A549 (cell line): ENCODE data around the gene PTGFRN. TPM values are rescaled to one million over a fixed set of nuclear protein-coding genes. Genes with fewer than 3 reads are reported as not detected.

Experiments
- ATAC-seq, 2 experiments: fragments of 200-7000 bp in 1 of 2; fragments of >200 bp in 1 of 2; cut with Nextera tagmentation in 1 of 2; cut with Tn5 transposase in 1 of 2; 3 replicates each; pipeline versions ENCODE4 v1.8.0 to v1.9.1; 2018 to 2020; ENCODE audit warnings: mild to moderate bottlenecking in 1 of 2, moderate library complexity in 1 of 2
- CTCF ChIA-PET: fragments of 300-600 bp; sonication (Branson Sonifier 250); formaldehyde crosslinking; extraction: SDS; loops from one replicate; lab custom pipeline; 2021; ENCODE audit warnings: antibody characterized with exemption, inconsistent platforms; lab: Yijun Ruan, JAX
- POLR2A ChIA-PET: fragments of 350-600 bp; formaldehyde crosslinking; extraction: SDS; loops from one replicate; lab custom pipeline; 2021; ENCODE audit warnings: antibody characterized with exemption, inconsistent platforms; lab: Yijun Ruan, JAX
- DNase-seq, 2 experiments: peaks; one replicate each; pipeline versions ENCODE4 v3.0.0 to v3.0.0-alpha.2; 2011 to 2016; ENCODE audit warnings: low read depth in 1 of 2, low spot score in 1 of 2
- FAIRE-seq: peaks from 2 replicates; lab custom pipeline; 2011; peaks lifted over from hg19 to GRCh38; lab: Jason Lieb, UNC
- H3K27ac ChIP-seq, 2 experiments: fragments of >200 bp; sonication (Bioruptor Twin); formaldehyde crosslinking; 3 replicates each; pipeline ENCODE4 v1.5.1; 2016 to 2017
- H3K4me1 ChIP-seq: fragments of >200 bp; sonication (Bioruptor Twin); formaldehyde crosslinking; 3 replicates; pipeline ENCODE4 v1.6.1; 2016
- H3K4me2 ChIP-seq: fragments of >200 bp; sonication (Bioruptor Twin); formaldehyde crosslinking; 3 replicates; pipeline ENCODE4 v1.6.1; 2016
- H3K4me3 ChIP-seq: fragments of >200 bp; sonication (Bioruptor Twin); formaldehyde crosslinking; 3 replicates; pipeline ENCODE4 v1.5.1; 2016
- H3K9me3 ChIP-seq: fragments of >200 bp; sonication (Bioruptor Twin); formaldehyde crosslinking; 3 replicates; pipeline ENCODE4 v1.6.1; 2016
- EHF ChIP-seq: fragments of 250-450 bp; sonication (Bioruptor Pico); IDR thresholded peaks from 2 replicates; pipeline ENCODE4 v1.5.0; 2020; ENCODE audit warnings: mild to moderate bottlenecking
- EP300 ChIP-seq, 2 experiments: fragments of >200 bp; sonication (Bioruptor Twin); formaldehyde crosslinking; IDR thresholded peaks; 2 replicates in 1 of 2; 3 replicates in 1 of 2; pipeline ENCODE4 v1.6.1; 2016 to 2017
- FOSB ChIP-seq: fragments of 250-450 bp; sonication (Bioruptor Pico); IDR thresholded peaks from 2 replicates; pipeline ENCODE4 v1.5.0; 2020; ENCODE audit warnings: mild to moderate bottlenecking, moderate library complexity
- FOXS1 ChIP-seq: fragments of 250-450 bp; sonication (Bioruptor Pico); IDR thresholded peaks from 2 replicates; pipeline ENCODE4 v1.5.0; 2020; ENCODE audit warnings: mild to moderate bottlenecking, moderate library complexity
- JUN ChIP-seq, 2 experiments: fragments of >200 bp; sonication (Bioruptor Twin); formaldehyde crosslinking; IDR thresholded peaks; 2 replicates in 1 of 2; 3 replicates in 1 of 2; pipeline ENCODE4 v1.6.1; 2016 to 2017
- JUNB ChIP-seq: fragments of >200 bp; sonication (Bioruptor Twin); formaldehyde crosslinking; IDR thresholded peaks from 2 replicates; pipeline ENCODE4 v1.6.1; 2016
- KDM1A ChIP-seq: fragments of 200-600 bp; sonication (generic); IDR thresholded peaks from 2 replicates; pipeline ENCODE4 v1.6.1; 2016; ENCODE audit warnings: low read depth, mild to moderate bottlenecking
- MAFK ChIP-seq: fragments of 450-650 bp; IDR thresholded peaks from 2 replicates; pipeline ENCODE4 v1.6.1; 2014; ENCODE audit not compliant: partially characterized antibody
- NFE2L2 ChIP-seq: fragments of 150-350 bp; conservative IDR thresholded peaks from 2 replicates; pipeline ENCODE4 v1.6.1; 2014; ENCODE audit warnings: low read length
- NPAS2 ChIP-seq: fragments of 250-450 bp; sonication (Bioruptor Pico); IDR thresholded peaks from 2 replicates; pipeline ENCODE4 v1.8.0; 2022; ENCODE audit warnings: mild to moderate bottlenecking, moderate library complexity, borderline replicate concordance
- NR3C1 ChIP-seq: fragments of >200 bp; sonication (Bioruptor Twin); formaldehyde crosslinking; IDR thresholded peaks from 3 replicates; pipeline ENCODE4 v1.6.1; 2017
- RAD21 ChIP-seq, 2 experiments: fragments of >200 bp in 1 of 2; sonication (Bioruptor Twin) in 1 of 2; formaldehyde crosslinking in 1 of 2; IDR thresholded peaks in 1 of 2; conservative IDR thresholded peaks in 1 of 2; 2 replicates in 1 of 2; 3 replicates in 1 of 2; pipeline ENCODE4 v1.6.1; 2012 to 2018; ENCODE audit warnings: inconsistent platforms in 1 of 2
- RFX5 ChIP-seq: fragments of 450-650 bp; IDR thresholded peaks from 2 replicates; pipeline ENCODE4 v1.7.1; 2014; ENCODE audit warnings: antibody characterized with exemption, mild to moderate bottlenecking, moderate library complexity
- RNF2 ChIP-seq: fragments of 200-600 bp; sonication (generic); IDR thresholded peaks from 2 replicates; pipeline ENCODE4 v1.6.1; 2016; ENCODE audit warnings: low read depth, mild to moderate bottlenecking, antibody characterized with exemption, moderate library complexity, borderline replicate concordance
- SMC3 ChIP-seq: fragments of >200 bp; sonication (Bioruptor Twin); formaldehyde crosslinking; IDR thresholded peaks from 3 replicates; pipeline ENCODE4 v1.6.1; 2018; ENCODE audit warnings: inconsistent platforms
- WGBS: methylation state at CpG from one replicate; pipeline ENCODE4 v1.1.6; 2017; ENCODE audit errors: missing lambda C conversion rate; 5-methylcytosine and 5-hydroxymethylcytosine counted together
- polyA plus RNA-seq, 4 experiments: library from polyadenylated mRNA; depleted of rRNA in 3 of 4; stranded (reverse); fragments of >200 nt; fragmentation: RNase III in 1 of 4; extraction: RNeasy Plus Mini Kit Qiagen cat#74134 plus additional on column Dnase treatment in 1 of 4; gene quantifications; 2 replicates in 3 of 4; 3 replicates in 1 of 4; pipeline ENCODE4 v1.2.3, GENCODE V29; 2011 to 2017
- TF ChIP-seq, protein P1 (sequence below): fragments of >200 bp; sonication (Bioruptor Twin); formaldehyde crosslinking; IDR thresholded peaks from 3 replicates; pipeline ENCODE4 v1.5.1; 2016
- TF ChIP-seq, protein P2 (sequence below): fragments of 250-450 bp; sonication (Bioruptor Pico); IDR thresholded peaks from 2 replicates; pipeline ENCODE4 v1.5.0; 2020; ENCODE audit warnings: low read depth, mild to moderate bottlenecking, moderate library complexity

Gene PTGFRN
- polyA plus RNA-seq, 2 of the 4 experiments (the other 2 are of a cell fraction), result 17.4 to 39.0 TPM

DNA sequence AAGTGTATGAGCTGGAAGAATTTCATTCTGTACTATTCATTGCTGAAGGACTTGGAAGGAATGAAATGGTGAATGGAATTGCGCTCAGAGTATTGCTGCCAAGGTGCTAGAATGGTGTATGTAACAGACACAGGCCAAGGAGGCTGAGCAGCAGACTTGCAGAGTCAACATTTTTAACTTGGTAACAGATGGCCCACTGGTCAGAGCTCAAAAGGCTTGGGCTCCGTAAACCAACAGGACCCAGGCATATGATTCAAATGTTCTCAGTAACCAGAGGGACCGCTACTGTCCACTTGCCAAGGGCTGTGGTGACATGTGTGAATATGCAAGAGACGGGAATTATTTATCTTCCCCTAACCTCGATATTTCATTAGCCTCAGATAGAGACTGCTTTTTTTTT, 28.8 kb upstream of the PTGFRN start:
- 94% methylated on average over 5 of the region's 5 CpGs for WGBS

DNA sequence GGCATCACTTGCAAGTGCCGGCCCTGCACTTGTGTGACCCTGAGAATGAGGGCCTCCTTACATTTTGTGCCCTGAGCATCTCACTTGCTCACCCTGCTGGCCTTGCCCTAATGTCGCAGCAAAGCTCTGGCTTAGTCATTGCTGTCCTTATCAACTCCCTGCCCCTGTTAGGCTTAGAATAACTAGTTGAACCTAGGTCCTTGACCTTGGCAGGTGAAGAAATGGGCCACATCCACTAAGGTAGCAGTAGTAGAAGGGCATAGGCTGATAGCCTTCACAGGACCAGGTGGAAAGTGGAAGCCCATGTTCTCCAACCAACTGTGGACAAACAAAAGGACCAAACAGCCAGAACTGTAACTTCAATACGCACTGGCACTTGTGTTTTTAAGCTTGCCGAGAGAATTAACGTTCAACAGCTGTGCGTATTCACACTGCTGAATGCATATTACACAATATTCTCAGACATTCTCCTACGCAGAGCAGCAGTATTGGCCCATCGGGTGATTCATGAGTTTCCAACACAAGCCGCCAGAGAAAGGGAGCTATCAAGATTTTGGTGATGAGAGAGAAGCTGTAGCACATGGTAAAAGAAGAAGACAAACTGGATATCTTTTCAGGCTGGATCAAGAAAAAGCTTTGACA, 27.7 kb upstream of the PTGFRN start:
- WGBS, result 81% methylated on average over 9 of the region's 9 CpGs
- peaks cover 14% of the 10 kb centered on the region for H3K4me1 ChIP-seq
- ChIA-PET POLR2A (no interaction called here), CTCF (interaction anchor here (0.9 to 2.5 kb wide), 5 partner anchors 26 to 178 kb away, joined by 3 to 8 read pairs (median 4); partner anchors contain the start of gene TTF2)
- no peak overlapping the region for H3K4me2 ChIP-seq
- DNase-seq (peak in 1 of 2 experiments; percentile 36), FAIRE-seq (no peak)
- no peaks in the 10 kb centered on the region for H3K9me3 ChIP-seq
- peak; percentile 39; the same call in 2 of the 3 replicates for TF ChIP-seq SMC3
- no peak for TF ChIP-seq RNF2
- TF ChIP-seq, protein P1, sequence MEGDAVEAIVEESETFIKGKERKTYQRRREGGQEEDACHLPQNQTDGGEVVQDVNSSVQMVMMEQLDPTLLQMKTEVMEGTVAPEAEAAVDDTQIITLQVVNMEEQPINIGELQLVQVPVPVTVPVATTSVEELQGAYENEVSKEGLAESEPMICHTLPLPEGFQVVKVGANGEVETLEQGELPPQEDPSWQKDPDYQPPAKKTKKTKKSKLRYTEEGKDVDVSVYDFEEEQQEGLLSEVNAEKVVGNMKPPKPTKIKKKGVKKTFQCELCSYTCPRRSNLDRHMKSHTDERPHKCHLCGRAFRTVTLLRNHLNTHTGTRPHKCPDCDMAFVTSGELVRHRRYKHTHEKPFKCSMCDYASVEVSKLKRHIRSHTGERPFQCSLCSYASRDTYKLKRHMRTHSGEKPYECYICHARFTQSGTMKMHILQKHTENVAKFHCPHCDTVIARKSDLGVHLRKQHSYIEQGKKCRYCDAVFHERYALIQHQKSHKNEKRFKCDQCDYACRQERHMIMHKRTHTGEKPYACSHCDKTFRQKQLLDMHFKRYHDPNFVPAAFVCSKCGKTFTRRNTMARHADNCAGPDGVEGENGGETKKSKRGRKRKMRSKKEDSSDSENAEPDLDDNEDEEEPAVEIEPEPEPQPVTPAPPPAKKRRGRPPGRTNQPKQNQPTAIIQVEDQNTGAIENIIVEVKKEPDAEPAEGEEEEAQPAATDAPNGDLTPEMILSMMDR, result peak; percentile 24
- TF ChIP-seq RAD21 (conservative IDR thresholded peaks at IDR 0.05 in 1 of 2, IDR thresholded peaks at IDR 0.05 in 1 of 2), result peak; percentile 25 to 41; a peak in 3 of 5 replicates
- TF ChIP-seq, protein P2, sequence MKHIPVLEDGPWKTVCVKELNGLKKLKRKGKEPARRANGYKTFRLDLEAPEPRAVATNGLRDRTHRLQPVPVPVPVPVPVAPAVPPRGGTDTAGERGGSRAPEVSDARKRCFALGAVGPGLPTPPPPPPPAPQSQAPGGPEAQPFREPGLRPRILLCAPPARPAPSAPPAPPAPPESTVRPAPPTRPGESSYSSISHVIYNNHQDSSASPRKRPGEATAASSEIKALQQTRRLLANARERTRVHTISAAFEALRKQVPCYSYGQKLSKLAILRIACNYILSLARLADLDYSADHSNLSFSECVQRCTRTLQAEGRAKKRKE (CRISPR knock-in tag), result no peak
- no peak for TF ChIP-seq NR3C1
- TF ChIP-seq, all 56 proteins: peak for 3
- H3K4me3 ChIP-seq, result no peak overlapping the region
- ATAC-seq, result peak; percentile 59 to 79; a peak in 5 of 6 replicates
- H3K27ac ChIP-seq, result no peak overlapping the region

More for the DNA sequence above, 28.8 kb upstream of the PTGFRN start:
- CTCF ChIA-PET, result interaction anchor here (0.8 to 2.0 kb wide), 3 partner anchors 18 to 147 kb away, joined by 3 to 5 read pairs (median 3); no protein-coding TSS in a partner anchor
- FAIRE-seq (no peak), DNase-seq (no peak), ATAC-seq (no peak)
- Histone ChIP-seq H3K4me2 (no peak overlapping the region), H3K27ac (no peak overlapping the region), H3K4me1 (peaks cover 14% of the 10 kb centered on the region), H3K9me3 (no peaks in the 10 kb centered on the region), H3K4me3 (no peak overlapping the region)
- POLR2A ChIA-PET, result no interaction called here
- TF ChIP-seq NPAS2 (CRISPR knock-in tag) (no peak), KDM1A (no peak), EHF (CRISPR knock-in tag) (no peak), RFX5 (no peak), NFE2L2 (no peak), EP300 (IDR thresholded peaks at IDR 0.05) (no peak), FOSB (CRISPR knock-in tag) (no peak), FOXS1 (no peak), RAD21 (conservative IDR thresholded peaks at IDR 0.05 in 1 of 2, IDR thresholded peaks at IDR 0.05 in 1 of 2) (no peak), RNF2 (no peak)
- TF ChIP-seq, protein P2 (CRISPR knock-in tag), result no peak

DNA sequence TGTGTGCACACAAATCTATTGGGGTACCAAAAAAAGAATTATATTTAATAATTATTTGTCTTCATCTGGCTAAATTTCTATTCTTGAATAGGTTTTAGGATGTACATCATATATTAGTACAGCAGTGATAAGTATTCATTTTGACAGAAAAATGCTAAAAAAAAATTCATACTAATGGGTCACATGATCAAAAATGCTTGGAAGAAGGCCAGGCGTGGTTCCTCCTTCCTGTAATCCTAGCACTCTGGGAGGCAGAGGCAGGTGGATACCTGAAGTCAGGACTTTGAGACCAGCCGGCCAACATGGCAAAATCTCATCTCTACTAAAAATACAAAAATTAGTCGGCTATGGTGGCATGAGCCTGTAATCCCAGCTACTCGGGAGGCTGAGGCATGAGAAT, 26.9 kb upstream of the PTGFRN start:
- Histone ChIP-seq H3K4me1 (peaks cover 14% of the 10 kb centered on the region), H3K27ac (no peak overlapping the region), H3K4me2 (no peak overlapping the region), H3K4me3 (no peak overlapping the region), H3K9me3 (no peaks in the 10 kb centered on the region)
- POLR2A ChIA-PET, result no interaction called here
- TF ChIP-seq NFE2L2 (no peak), MAFK (no peak), JUNB (no peak), JUN (IDR thresholded peaks at IDR 0.05) (no peak)
- DNase-seq (no peak), FAIRE-seq (no peak), ATAC-seq (no peak)
- 62% methylated on average over 4 of the region's 4 CpGs for WGBS
- CTCF ChIA-PET, result interaction anchor here (1.6 to 2.5 kb wide), 3 partner anchors 145 to 177 kb away, joined by 4 to 8 read pairs (median 5); partner anchors contain the start of gene TTF2
